HepG2 (cell line): ENCODE results near the gene TYMP. TPM values are rescaled to one million over a fixed set of nuclear protein-coding genes. Genes with fewer than 3 reads are reported as not detected.

ENCODE experiments used
- GMEB2 ChIP-seq: IDR thresholded peaks from 2 replicates; pipeline ENCODE4 v1.6.1; 2016; ENCODE audit warnings: missing biosample characterization, missing genetic modification reagents, low read depth
- IKZF1 ChIP-seq: fragments of 450-650 bp; IDR thresholded peaks from 2 replicates; pipeline ENCODE4 v1.7.1; 2016
- KDM6A ChIP-seq: IDR thresholded peaks from 2 replicates; pipeline ENCODE4 v1.6.1; 2016; ENCODE audit warnings: low read depth
- MAZ ChIP-seq, 2 experiments: sonication (generic) in 1 of 2; formaldehyde crosslinking in 1 of 2; IDR thresholded peaks; 2 replicates each; pipeline versions ENCODE4 v1.5.0 to v1.6.1; 2012 to 2020; ENCODE audit warnings: low read depth in 2 of 2, mild to moderate bottlenecking in 2 of 2, borderline replicate concordance in 1 of 2, improper control_type of control experiment in 1 of 2, low read length in 1 of 2, missing genetic modification reagents in 1 of 2, moderate library complexity in 1 of 2
- MEF2D ChIP-seq: sonication (generic); formaldehyde crosslinking; IDR thresholded peaks from 2 replicates; pipeline ENCODE4 v1.5.1; 2020; ENCODE audit warnings: mild to moderate bottlenecking, missing genetic modification reagents
- NBN ChIP-seq: fragments of 450-650 bp; conservative IDR thresholded peaks from 2 replicates; pipeline ENCODE4 v1.6.1; 2017
- NKX3-1 ChIP-seq: sonication (generic); formaldehyde crosslinking; IDR thresholded peaks from 2 replicates; pipeline ENCODE4 v1.5.0; 2020; ENCODE audit warnings: missing genetic modification reagents
- NR2F2 ChIP-seq: IDR thresholded peaks from 2 replicates; pipeline ENCODE4 v1.6.1; 2012; ENCODE audit warnings: low read depth, inconsistent platforms, borderline replicate concordance
- NR3C1 ChIP-seq: sonication (generic); formaldehyde crosslinking; IDR thresholded peaks from 2 replicates; pipeline ENCODE4 v1.4.0; 2020; ENCODE audit warnings: missing genetic modification reagents
- ONECUT2 ChIP-seq: sonication (generic); formaldehyde crosslinking; IDR thresholded peaks from 2 replicates; pipeline ENCODE4 v1.4.0; 2020; ENCODE audit warnings: missing genetic modification reagents
- SPEN ChIP-seq: sonication (generic); formaldehyde crosslinking; IDR thresholded peaks from 2 replicates; pipeline ENCODE4 v1.5.1; 2020; ENCODE audit warnings: low read depth, mild to moderate bottlenecking, missing genetic modification reagents
- TCF12 ChIP-seq, 2 experiments: fragments of 450-650 bp in 1 of 2; sonication (generic) in 1 of 2; formaldehyde crosslinking in 1 of 2; IDR thresholded peaks; 2 replicates each; pipeline versions ENCODE4 v1.6.1 to v1.8.0; 2017 to 2022; ENCODE audit warnings: antibody characterized with exemption in 1 of 2, mild to moderate bottlenecking in 1 of 2, missing genetic modification reagents in 1 of 2, moderate library complexity in 1 of 2
- ZBTB10 ChIP-seq: sonication (generic); formaldehyde crosslinking; IDR thresholded peaks from 2 replicates; pipeline ENCODE4 v1.4.0; 2020; ENCODE audit warnings: missing genetic modification reagents, borderline replicate concordance
- ZBTB8A ChIP-seq: sonication (generic); formaldehyde crosslinking; IDR thresholded peaks from 2 replicates; pipeline ENCODE4 v1.4.0; 2020; ENCODE audit warnings: mild to moderate bottlenecking, low read depth, missing genetic modification reagents, borderline replicate concordance
- ZFAT ChIP-seq: sonication (generic); formaldehyde crosslinking; conservative IDR thresholded peaks from 2 replicates; pipeline ENCODE4 v1.8.1; 2023; ENCODE audit warnings: missing genetic modification reagents, inconsistent platforms
- ZNF3 ChIP-seq: IDR thresholded peaks from 2 replicates; pipeline ENCODE4 v1.7.0; 2017; ENCODE audit warnings: inconsistent platforms
- ZNF550 ChIP-seq: sonication (generic); formaldehyde crosslinking; IDR thresholded peaks from 2 replicates; pipeline ENCODE4 v1.4.0; 2020; ENCODE audit warnings: mild to moderate bottlenecking, missing genetic modification reagents, borderline replicate concordance
- ZNF558 ChIP-seq: sonication (generic); formaldehyde crosslinking; IDR thresholded peaks from 2 replicates; pipeline ENCODE4 v1.9.0; 2022; ENCODE audit warnings: mild to moderate bottlenecking, missing genetic modification reagents, borderline replicate concordance
- ZNF792 ChIP-seq: IDR thresholded peaks from 2 replicates; pipeline ENCODE4 v1.6.1; 2016
- polyA plus RNA-seq, 8 experiments: library from polyadenylated mRNA; depleted of rRNA in 3 of 8; stranded (reverse) in 7 of 8; unstranded in 1 of 8; fragments of >200 nt; fragmentation: Illumina TruSeq in 4 of 8; extraction: Trizol in 4 of 8; gene quantifications; 2 replicates each; pipeline versions ENCODE4 v1.2.1 to v1.2.3, GENCODE V29; 2011 to 2016; ENCODE audit warnings: low read depth in 4 of 8, missing spikeins in 1 of 8, mixed read lengths in 1 of 8; ENCODE audit not compliant: insufficient read depth in 1 of 8
- total RNA-seq, 5 experiments: library from RNA; depleted of rRNA; stranded (reverse); fragments of >200 nt; fragmentation: Illumina TruSeq; extraction: Trizol; gene quantifications; 2 replicates each; pipeline ENCODE4 v1.2.3, GENCODE V29; 2016; ENCODE audit warnings: low read depth in 1 of 5
- TF ChIP-seq, protein P1 (sequence below): sonication (generic); formaldehyde crosslinking; IDR thresholded peaks from 2 replicates; pipeline ENCODE4 v1.4.0; 2020; ENCODE audit warnings: missing genetic modification reagents
- TF ChIP-seq, protein P2 (sequence below): sonication (generic); formaldehyde crosslinking; conservative IDR thresholded peaks from 2 replicates; pipeline ENCODE4 v1.4.0; 2020; ENCODE audit warnings: missing genetic modification reagents

The TYMP gene
- total and polyA plus RNA-seq, 2 of the 13 experiments (the other 11 are each of a cell fraction or from before 2014, with no cell fraction given): 3.9 to 4.3 TPM

GRCh38 chr22:50507991-50508884 lies 21.6 kb downstream of the TYMP start, which contains the start of gene NCAPH2 (continued):
- TF ChIP-seq ZBTB8A (CRISPR knock-in tag): no peak
- TF ChIP-seq ZNF3: no peak
- TF ChIP-seq ZNF550 (CRISPR knock-in tag): no peak
- peak; percentile 42; the same call in 1 of the 2 replicates for TF ChIP-seq NKX3-1 (CRISPR knock-in tag)
- TF ChIP-seq KDM6A (CRISPR knock-in tag): no peak
- peak; percentile 77; the same call in 1 of the 2 replicates for TF ChIP-seq MAZ (IDR thresholded peaks at IDR 0.05; ENCODE audit: borderline replicate concordance, low read depth, low read length)
- peak; percentile 51 for TF ChIP-seq MAZ (CRISPR knock-in tag; IDR thresholded peaks at IDR 0.05; ENCODE audit: low read depth)
- no peak for TF ChIP-seq NBN
- peak; percentile 74; the same call in 1 of the 2 replicates for TF ChIP-seq GMEB2 (CRISPR knock-in tag)
- TF ChIP-seq ZFAT (CRISPR knock-in tag): no peak
- 0 out of 2 replicates have a peak, but pooled peaks have one; percentile 36 for TF ChIP-seq MEF2D (CRISPR knock-in tag)
- TF ChIP-seq NR2F2: no peak
- TF ChIP-seq NR3C1 (CRISPR knock-in tag): no peak
- TF ChIP-seq ZBTB10 (CRISPR knock-in tag): no peak
- no peak for TF ChIP-seq IKZF1
- peak; percentile 19; the same call in 1 of the 2 replicates for TF ChIP-seq ONECUT2
- 0 out of 2 replicates have a peak, but pooled peaks have one; percentile 32 for TF ChIP-seq ZNF792 (CRISPR knock-in tag)
- TF ChIP-seq SPEN: peak; percentile 92
- TF ChIP-seq, protein P1, sequence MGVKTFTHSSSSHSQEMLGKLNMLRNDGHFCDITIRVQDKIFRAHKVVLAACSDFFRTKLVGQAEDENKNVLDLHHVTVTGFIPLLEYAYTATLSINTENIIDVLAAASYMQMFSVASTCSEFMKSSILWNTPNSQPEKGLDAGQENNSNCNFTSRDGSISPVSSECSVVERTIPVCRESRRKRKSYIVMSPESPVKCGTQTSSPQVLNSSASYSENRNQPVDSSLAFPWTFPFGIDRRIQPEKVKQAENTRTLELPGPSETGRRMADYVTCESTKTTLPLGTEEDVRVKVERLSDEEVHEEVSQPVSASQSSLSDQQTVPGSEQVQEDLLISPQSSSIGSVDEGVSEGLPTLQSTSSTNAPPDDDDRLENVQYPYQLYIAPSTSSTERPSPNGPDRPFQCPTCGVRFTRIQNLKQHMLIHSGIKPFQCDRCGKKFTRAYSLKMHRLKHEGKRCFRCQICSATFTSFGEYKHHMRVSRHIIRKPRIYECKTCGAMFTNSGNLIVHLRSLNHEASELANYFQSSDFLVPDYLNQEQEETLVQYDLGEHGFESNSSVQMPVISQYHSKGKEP (CRISPR knock-in tag): no peak
- no peak for TF ChIP-seq TCF12 (IDR thresholded peaks at IDR 0.05)
- no peak; the same call in 1 of the 2 replicates for TF ChIP-seq TCF12 (CRISPR knock-in tag; IDR thresholded peaks at IDR 0.05)
- TF ChIP-seq, protein P2, sequence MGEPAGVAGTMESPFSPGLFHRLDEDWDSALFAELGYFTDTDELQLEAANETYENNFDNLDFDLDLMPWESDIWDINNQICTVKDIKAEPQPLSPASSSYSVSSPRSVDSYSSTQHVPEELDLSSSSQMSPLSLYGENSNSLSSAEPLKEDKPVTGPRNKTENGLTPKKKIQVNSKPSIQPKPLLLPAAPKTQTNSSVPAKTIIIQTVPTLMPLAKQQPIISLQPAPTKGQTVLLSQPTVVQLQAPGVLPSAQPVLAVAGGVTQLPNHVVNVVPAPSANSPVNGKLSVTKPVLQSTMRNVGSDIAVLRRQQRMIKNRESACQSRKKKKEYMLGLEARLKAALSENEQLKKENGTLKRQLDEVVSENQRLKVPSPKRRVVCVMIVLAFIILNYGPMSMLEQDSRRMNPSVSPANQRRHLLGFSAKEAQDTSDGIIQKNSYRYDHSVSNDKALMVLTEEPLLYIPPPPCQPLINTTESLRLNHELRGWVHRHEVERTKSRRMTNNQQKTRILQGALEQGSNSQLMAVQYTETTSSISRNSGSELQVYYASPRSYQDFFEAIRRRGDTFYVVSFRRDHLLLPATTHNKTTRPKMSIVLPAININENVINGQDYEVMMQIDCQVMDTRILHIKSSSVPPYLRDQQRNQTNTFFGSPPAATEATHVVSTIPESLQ: 0 out of 2 replicates have a peak, but pooled peaks have one; percentile 37
- TF ChIP-seq ZNF558 (CRISPR knock-in tag): no peak
